Fibroblast of upper back skin (primary cell): ENCODE results near the gene IPO13.

Experiments
- DNase-seq: peaks from one replicate; pipeline ENCODE4 v3.0.0-alpha.2; 2013

Gene IPO13

DNA sequence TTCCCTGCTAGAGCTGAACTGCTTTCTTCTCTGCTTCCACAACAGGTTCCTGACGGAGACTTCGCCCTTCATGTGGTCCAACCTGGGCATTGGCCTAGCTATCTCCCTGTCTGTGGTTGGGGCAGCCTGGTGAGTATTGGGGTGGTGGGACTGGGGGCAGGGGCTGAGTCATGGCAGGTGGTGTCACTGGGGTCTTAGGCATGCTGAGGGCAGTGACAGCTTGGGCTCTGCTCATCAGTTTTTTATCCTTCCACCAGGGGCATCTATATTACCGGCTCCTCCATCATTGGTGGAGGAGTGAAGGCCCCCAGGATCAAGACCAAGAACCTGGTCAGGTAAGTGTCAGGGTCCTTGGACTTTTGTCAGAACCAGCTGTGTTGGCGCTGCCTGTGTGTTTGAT lies 29.3 kb downstream of the IPO13 start:
- no peak for DNase-seq

DNA sequence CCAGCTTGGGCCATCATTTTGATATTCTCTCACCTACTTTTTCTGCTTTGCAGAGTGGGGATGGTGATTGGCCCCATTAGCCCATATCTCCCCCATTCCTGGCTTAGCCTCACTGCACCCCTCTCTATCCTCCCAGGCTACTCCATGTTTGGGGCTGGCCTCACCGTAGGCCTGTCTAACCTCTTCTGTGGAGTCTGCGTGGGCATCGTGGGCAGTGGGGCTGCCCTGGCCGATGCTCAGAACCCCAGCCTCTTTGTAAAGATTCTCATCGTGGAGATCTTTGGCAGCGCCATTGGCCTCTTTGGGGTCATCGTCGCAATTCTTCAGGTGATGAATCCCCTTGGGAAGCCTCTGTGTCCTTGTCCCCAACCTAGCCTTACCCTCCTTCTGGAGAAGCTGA lies 30.1 kb downstream of the IPO13 start:
- DNase-seq: no peak

GRCh38 chr1:43977376-43978263 lies 30.9 kb downstream of the IPO13 start:
- DNase-seq: no peak

GRCh38 chr1:43978264-43978550 lies 31.5 kb downstream of the IPO13 start:
- DNase-seq: no peak

- peak; percentile 28 for DNase-seq
These were observed 32.0 kb downstream of the IPO13 start, which contains the start of gene B4GALT2 for GRCh38 chr1:43978551-43979260. TSS of gene B4GALT2 (plus strand) at chr1:43979210. CDS start at chr1:43981161, 1,951 bp downstream.

- no peak for DNase-seq
These were observed 32.4 kb downstream of the IPO13 start for GRCh38 chr1:43979261-43979527.

DNA sequence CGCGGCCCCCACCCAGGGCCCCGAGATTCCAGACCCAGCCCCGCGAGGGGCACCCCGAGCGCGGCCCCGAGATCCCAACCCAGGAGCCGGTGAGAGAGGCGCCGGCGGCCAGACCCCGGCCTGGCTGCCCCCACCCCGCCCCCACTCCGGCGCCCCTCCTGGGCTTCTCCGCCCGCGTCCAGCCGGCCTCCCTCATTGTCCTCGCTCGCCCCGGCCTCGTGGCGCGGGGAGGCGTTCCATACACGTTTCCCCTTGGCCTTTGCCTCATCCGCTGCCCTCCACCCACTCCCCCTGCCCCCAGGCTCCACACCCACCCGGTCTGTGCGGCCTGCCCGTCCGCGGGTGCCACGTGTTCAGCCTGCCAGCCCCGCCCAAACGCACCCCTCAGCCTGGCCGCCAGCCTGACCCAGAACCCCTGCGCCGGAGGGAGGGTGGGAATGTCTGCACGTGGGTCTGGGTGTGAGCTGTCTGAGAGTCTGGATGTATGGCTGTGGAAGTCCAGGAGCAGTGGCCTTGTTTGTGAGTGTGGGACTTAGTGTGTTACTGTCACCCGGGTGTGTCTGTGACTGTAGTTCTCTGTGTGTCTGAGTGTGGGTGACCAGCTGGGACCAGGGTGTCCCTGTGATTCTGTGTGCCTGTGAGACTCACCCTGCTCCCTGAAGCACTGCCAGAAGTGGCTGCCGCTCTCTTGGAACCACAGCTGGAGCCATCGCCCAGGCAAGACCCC lies 32.9 kb downstream of the IPO13 start:
- DNase-seq: peak; percentile 72

DNA sequence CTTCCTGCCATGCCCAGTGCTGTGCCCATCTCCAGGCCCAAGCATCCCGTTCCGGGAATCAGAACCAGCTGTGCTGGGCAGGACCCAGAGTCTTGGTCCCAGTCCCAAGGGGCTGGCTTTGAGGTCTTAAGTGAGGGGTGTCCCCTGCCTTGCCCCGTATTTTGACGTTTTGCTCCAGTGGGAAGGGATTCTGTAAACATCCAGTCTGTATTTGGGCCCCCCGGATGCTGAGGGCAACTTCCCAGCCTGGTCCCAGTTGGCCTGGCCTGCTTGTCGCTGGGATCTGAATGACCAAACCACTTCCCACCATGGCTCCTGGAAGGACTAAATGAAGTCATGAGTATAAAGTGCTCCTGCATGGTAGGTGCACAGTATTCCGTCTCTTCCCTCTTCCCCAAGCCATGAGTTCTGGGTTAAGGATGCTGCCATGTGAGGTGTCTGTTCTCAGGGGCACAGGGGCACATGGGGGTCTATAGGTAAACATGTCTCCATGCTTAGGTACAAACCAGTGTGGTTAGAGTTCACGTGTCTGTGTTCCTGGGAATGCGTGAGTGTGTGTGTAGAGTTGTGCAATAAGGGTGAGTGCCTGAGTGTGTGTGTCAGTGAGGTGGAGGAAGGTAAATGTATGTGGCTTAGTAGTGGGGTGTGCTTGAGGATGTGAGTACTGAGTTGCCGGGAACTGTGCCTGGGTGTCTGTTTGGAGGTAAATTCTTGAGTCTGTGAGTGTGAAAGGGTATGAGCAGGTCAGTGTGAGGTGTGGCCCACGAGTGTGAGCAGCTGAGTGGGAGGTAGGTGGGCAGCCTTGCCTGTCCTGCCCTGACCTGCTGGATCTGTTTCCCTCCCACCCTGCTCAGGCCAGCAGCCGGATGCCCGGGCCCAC lies 33.7 kb downstream of the IPO13 start:
- DNase-seq: peak; percentile 41

DNA sequence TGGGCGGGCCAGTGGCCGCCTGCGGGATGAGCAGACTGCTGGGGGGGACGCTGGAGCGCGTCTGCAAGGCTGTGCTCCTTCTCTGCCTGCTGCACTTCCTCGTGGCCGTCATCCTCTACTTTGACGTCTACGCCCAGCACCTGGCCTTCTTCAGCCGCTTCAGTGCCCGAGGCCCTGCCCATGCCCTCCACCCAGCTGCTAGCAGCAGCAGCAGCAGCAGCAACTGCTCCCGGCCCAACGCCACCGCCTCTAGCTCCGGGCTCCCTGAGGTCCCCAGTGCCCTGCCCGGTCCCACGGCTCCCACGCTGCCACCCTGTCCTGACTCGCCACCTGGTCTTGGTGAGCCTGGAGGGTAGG lies 34.4 kb downstream of the IPO13 start:
- DNase-seq: no peak

DNA sequence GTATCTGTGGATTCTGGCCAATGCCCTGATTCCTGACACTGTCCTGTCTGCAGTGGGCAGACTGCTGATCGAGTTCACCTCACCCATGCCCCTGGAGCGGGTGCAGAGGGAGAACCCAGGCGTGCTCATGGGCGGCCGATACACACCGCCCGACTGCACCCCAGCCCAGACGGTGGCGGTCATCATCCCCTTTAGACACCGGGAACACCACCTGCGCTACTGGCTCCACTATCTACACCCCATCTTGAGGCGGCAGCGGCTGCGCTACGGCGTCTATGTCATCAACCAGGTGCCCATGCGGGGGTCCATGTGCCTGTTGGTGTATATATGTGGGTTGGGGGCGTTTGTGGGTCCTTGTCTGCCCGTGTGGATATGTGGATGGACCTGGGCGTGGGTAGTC lies 34.9 kb downstream of the IPO13 start:
- DNase-seq: no peak

DNA sequence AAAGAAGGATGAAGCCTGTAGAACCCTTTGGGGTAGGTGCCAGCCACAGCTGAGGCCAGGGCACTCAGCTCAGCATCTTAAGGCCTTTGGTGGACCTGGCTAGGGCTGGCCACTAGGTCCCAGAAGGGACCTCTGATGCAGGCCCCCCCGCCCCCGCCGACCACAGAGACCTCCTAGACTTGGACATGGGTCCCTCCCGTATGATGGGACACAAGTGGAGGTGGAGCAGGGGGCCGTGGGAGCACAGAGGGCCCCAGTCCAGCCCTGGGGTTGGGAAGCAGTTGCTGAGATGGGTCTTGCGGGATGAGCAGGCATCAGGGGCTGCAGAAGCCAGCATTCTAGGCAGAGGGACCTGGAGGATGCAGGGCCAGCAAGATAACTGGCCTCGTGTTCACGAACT lies 35.5 kb downstream of the IPO13 start:
- no peak for DNase-seq

DNA sequence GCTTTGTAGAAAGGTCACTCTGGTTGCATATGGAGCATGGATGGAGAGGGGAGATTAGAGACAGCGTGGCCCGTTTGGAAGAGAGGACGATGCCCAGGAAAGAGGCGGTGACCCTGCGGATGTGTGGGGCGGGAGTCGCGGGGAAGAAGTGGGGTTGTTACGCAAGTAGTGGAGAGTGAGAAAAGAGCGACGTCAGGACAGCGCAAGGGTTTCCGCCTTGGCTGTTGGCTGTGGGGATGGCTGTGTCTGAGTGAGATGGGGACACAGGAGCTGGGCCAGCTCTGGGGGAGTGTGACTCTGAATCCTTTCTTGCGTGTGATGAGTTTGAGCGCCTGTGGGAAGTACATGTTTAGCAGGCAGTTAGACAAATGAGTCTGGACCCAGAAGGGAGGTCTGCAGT lies 36.1 kb downstream of the IPO13 start:
- no peak for DNase-seq

GRCh38 chr1:43983253-43983899 lies 36.6 kb downstream of the IPO13 start:
- no peak for DNase-seq

DNA sequence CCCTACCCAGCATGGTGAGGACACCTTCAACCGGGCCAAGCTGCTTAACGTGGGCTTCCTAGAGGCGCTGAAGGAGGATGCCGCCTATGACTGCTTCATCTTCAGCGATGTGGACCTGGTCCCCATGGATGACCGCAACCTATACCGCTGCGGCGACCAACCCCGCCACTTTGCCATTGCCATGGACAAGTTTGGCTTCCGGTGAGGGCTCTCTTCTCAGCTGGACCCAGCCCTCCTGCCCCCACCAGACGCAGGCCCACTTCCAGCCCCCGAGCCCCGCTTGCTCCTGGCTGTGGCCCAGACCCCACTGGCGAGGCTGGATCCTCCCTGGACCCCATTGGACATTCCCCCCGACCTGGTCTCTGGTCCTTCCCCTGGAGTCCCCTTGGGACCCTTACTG lies 38.1 kb downstream of the IPO13 start:
- no peak for DNase-seq

DNA sequence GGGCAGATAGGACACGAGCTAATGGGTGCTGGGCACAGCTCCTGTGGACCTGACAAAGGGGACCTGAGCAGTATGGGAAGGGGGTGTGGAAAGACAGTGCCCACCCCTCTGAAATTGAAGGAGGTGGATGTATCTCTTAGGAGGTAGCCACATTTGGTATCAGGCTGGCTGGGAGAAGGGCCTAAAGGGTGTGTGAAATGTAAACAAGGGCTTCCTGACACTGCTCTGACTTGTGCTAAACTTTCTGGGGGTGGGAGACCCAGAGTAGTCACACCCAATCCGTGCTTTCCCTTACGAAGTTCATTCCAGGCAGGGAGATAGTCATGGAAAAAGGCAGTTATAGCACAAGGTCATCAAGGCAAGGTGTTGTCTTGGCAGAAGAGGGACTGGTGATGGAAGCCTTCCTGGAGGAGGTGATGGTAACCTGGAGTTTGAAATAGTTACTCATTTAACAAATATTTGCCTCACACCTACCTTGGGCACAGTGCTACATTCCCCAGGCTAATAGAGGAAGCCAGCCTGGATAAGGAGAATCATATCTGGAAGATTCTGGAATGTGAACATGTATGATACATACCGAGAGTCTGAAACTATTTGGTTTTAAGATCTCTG lies 39.3 kb downstream of the IPO13 start:
- DNase-seq: no peak

DNA sequence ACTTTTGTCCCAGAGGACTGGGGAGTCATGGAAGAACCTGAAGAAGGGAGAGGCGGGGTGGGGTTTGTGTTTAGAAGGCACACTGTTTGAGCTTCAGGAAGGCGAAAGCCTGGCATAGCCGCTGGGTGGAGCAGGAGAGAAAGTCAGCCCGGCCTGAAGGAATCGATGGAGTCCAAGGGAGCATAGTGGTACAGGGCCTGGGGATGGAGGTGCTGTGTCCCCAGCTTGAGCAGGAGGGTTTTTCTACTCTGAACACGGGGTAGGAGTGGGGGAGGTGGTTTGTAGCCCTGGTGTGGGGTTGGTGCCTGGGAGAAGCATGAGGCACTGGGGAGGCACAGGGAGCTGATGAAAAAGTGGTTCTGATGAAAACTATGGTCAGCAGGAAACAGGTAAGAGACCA lies 40.0 kb downstream of the IPO13 start:
- DNase-seq: no peak

GRCh38 chr1:43987159-43987902 lies 40.6 kb downstream of the IPO13 start:
- no peak for DNase-seq

DNA sequence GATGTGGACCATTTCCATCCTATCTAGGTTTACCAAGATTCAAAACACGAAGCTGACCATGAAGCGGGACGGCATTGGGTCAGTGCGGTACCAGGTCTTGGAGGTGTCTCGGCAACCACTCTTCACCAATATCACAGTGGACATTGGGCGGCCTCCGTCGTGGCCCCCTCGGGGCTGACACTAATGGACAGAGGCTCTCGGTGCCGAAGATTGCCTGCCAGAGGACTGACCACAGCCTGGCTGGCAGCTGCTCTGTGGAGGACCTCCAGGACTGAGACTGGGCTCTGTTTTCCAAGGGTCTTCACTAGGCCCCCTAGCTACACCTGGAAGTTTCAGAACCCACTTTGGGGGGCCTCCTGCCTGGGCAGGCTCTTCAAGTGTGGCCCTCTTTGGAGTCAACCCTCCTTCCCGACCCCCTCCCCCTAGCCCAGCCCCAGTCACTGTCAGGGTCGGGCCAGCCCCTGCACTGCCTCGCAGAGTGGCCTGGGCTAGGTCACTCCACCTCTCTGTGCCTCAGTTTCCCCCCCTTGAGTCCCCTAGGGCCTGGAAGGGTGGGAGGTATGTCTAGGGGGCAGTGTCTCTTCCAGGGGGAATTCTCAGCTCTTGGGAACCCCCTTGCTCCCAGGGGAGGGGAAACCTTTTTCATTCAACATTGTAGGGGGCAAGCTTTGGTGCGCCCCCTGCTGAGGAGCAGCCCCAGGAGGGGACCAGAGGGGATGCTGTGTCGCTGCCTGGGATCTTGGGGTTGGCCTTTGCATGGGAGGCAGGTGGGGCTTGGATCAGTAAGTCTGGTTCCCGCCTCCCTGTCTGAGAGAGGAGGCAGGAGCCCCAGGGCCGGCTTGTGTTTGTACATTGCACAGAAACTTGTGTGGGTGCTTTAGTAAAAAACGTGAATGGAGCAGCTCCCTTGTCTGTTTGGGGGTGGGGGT lies 43.8 kb downstream of the IPO13 start:
- DNase-seq: no peak

- DNase-seq: no peak
These were observed 44.4 kb downstream of the IPO13 start for GRCh38 chr1:43991200-43991475.

DNA sequence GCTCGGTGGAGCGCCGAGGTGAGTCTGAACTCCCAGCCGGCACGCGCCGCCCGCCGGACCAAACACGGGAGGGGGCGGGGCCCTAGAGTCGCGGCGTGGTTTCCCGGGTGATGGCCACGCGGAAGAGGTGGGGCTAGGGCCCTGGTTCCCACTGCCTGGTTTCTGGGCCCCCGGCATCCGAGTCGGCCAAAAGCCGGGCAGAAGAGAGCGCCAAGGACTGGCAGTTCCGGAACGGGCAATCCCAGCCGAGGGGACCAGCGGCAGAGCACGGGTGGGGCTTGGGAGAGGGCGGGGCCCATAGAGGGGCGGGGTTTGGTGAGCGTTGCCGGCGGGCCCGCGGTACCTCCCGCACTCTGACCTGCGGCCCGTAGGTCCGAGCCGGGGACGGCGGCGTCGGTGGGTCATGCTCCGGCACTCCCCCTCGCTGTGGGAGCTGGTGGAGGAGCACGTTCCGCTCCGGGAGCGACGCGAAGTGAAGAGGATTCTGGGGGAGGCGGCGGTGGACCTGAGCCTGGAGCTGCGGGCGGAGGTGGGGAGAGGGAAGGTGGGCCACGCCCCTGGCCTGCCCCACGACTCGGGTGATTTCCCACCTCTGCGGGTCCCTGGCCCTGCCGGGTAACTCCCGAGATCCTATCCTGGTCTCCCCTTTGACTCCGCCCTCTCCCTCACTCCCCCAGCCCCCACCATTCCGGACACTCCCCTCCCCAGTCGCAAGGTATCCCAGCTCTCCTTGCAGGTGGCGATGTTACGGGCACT lies 44.9 kb downstream of the IPO13 start, which contains the start of gene CCDC24:
Gene CCDC24 (plus strand): TSS at position 124 of the 756 bp plus-strand sequence. CDS start 280 bp downstream, at position 404.
- peak; percentile 73 for DNase-seq
